Osteoblast (primary cell): ENCODE data around the gene LTBP1. TPM values are rescaled to one million over a fixed set of nuclear protein-coding genes. Genes with fewer than 3 reads are reported as not detected.
"Not testable (repeated sequence)": the region's sequence is repeated elsewhere in the genome, so short reads cannot be mapped to it uniquely, and the experiment has no call there.

Experiments used
- DNase-seq: peaks from one replicate; pipeline ENCODE4 v3.0.0; 2011; ENCODE audit warnings: low spot score, mixed read lengths; ENCODE audit not compliant: insufficient read length; ENCODE audit errors: missing footprints
- H2AFZ ChIP-seq: 2 replicates; pipeline ENCODE4 v1.6.0; 2011; ENCODE audit warnings: mild to moderate bottlenecking, low read length
- H3K27ac ChIP-seq: 2 replicates; pipeline ENCODE4 v1.5.1; 2011; ENCODE audit warnings: mild to moderate bottlenecking, low read depth, low read length, moderate library complexity
- H3K27me3 ChIP-seq: 2 replicates; pipeline ENCODE4 v1.6.0; 2012; ENCODE audit warnings: mild to moderate bottlenecking, control low read depth, inconsistent platforms, low read length, moderate library complexity; ENCODE audit not compliant: insufficient read depth
- H3K36me3 ChIP-seq: 2 replicates; pipeline ENCODE4 v1.5.1; 2011; ENCODE audit warnings: mild to moderate bottlenecking, low read length, control low read depth, moderate library complexity; ENCODE audit not compliant: insufficient read depth
- H3K4me1 ChIP-seq: 2 replicates; pipeline ENCODE4 v1.5.1; 2011; ENCODE audit warnings: mild to moderate bottlenecking, low read length, control low read depth, moderate library complexity; ENCODE audit not compliant: insufficient read depth
- H3K4me2 ChIP-seq: 2 replicates; pipeline ENCODE4 v1.6.0; 2011; ENCODE audit warnings: mild to moderate bottlenecking, low read length; ENCODE audit not compliant: insufficient read depth
- H3K4me3 ChIP-seq: fragments of 200-600 bp; sonication (generic); 3 replicates; pipeline ENCODE4 v1.5.1; 2012; ENCODE audit warnings: mild to moderate bottlenecking, low read length, inconsistent platforms; ENCODE audit not compliant: insufficient read depth
- H3K79me2 ChIP-seq: 2 replicates; pipeline ENCODE4 v1.6.0; 2012; ENCODE audit warnings: mild to moderate bottlenecking, low read length, control low read depth, inconsistent platforms; ENCODE audit not compliant: insufficient read depth
- H3K9me3 ChIP-seq: 2 replicates; pipeline ENCODE4 v1.5.1; 2011; ENCODE audit warnings: low read depth, low read length, control low read depth
- H4K20me1 ChIP-seq: 2 replicates; pipeline ENCODE4 v1.6.0; 2012; ENCODE audit warnings: mild to moderate bottlenecking, low read length, control low read depth; ENCODE audit not compliant: insufficient read depth
- CTCF ChIP-seq: IDR thresholded peaks from 2 replicates; pipeline ENCODE4 v1.5.1; 2011; ENCODE audit warnings: mild to moderate bottlenecking, low read depth, low read length, moderate library complexity; ENCODE audit errors: extremely low read depth
- total RNA-seq: library from RNA; depleted of rRNA; stranded (reverse); fragments of >200 nt; gene quantifications from 2 replicates; pipeline ENCODE4 v1.2.3, GENCODE V29; 2012

LTBP1 gene
- total RNA-seq, 1 donor = 224 TPM

- peak overlapping the region; percentile 43 for H3K4me3 ChIP-seq
- no peak for TF ChIP-seq CTCF
- H3K36me3 ChIP-seq = no peaks in the 10 kb centered on the region
- no peak overlapping the region for H3K27ac ChIP-seq
- H4K20me1 ChIP-seq = no peaks in the 10 kb centered on the region
- H3K9me3 ChIP-seq = no peaks in the 10 kb centered on the region
- peak overlapping the region; percentile 81 for H2AFZ ChIP-seq
- H3K27me3 ChIP-seq = no peaks in the 10 kb centered on the region
- H3K79me2 ChIP-seq = no peaks in the 10 kb centered on the region
- peaks cover 21% of the 10 kb centered on the region for H3K4me1 ChIP-seq
- H3K4me2 ChIP-seq = peak overlapping the region; percentile 52
- no peak for DNase-seq
These were observed 109.4 kb downstream of the LTBP1 start for GRCh38 chr2:33056170-33056569.

- not testable (repeated sequence) for H3K4me2 ChIP-seq, H3K27me3 ChIP-seq, H3K27ac ChIP-seq, H3K4me3 ChIP-seq, H4K20me1 ChIP-seq, DNase-seq, H3K9me3 ChIP-seq, H3K36me3 ChIP-seq, H2AFZ ChIP-seq, H3K79me2 ChIP-seq
- peaks cover 13% of the 10 kb centered on the region for H3K4me1 ChIP-seq
These were observed 110.7 kb downstream of the LTBP1 start for GRCh38 chr2:33057307-33058028.

GRCh38 chr2:33058716-33059470 is 112.1 kb downstream of the LTBP1 start:
- Histone ChIP-seq H3K4me2 (no peak overlapping the region), H4K20me1 (no peaks in the 10 kb centered on the region), H3K4me3 (no peak overlapping the region), H3K27ac (no peak overlapping the region), H3K27me3 (no peaks in the 10 kb centered on the region), H3K36me3 (no peaks in the 10 kb centered on the region), H3K9me3 (no peaks in the 10 kb centered on the region), H2AFZ (no peak overlapping the region), H3K79me2 (no peaks in the 10 kb centered on the region), H3K4me1 (peaks cover 20% of the 10 kb centered on the region)
- DNase-seq = no peak
- TF ChIP-seq CTCF = no peak

- TF ChIP-seq CTCF = no peak
- peak overlapping the region; percentile 60 for H2AFZ ChIP-seq
These were observed 112.9 kb downstream of the LTBP1 start for GRCh38 chr2:33059471-33060156.

More at GRCh38 chr2:33059471-33060156, 112.9 kb downstream of the LTBP1 start:
- DNase-seq = peak; percentile 65
- no peaks in the 10 kb centered on the region for H4K20me1 ChIP-seq
- H3K79me2 ChIP-seq = no peaks in the 10 kb centered on the region
- H3K4me3 ChIP-seq = no peak overlapping the region
- peak overlapping the region; percentile 16 for H3K4me2 ChIP-seq
- H3K36me3 ChIP-seq = no peaks in the 10 kb centered on the region
- H3K9me3 ChIP-seq = no peaks in the 10 kb centered on the region
- H3K4me1 ChIP-seq = peaks cover 20% of the 10 kb centered on the region
- H3K27me3 ChIP-seq = no peaks in the 10 kb centered on the region
- no peak overlapping the region for H3K27ac ChIP-seq
